Activated CD4-positive, alpha-beta T cell treated with anti-CD3 and anti-CD28 coated beads, Interleukin-2, amount 50 U/mL, for 48 hours (primary cell): Measurements from ENCODE around the gene GPR146.

Experiments used
- DNase-seq, 2 experiments: peaks; one replicate each; pipeline ENCODE4 v3.0.0-alpha.2; 2020

GPR146 gene

GRCh38 chr7:1079546-1079945, 35.2 kb downstream of the GPR146 start:
- DNase-seq, result no peak

- no peak for DNase-seq
Measured at GRCh38 chr7:1080252-1080920, 36.0 kb downstream of the GPR146 start.

- DNase-seq, result no peak
Measured at GRCh38 chr7:1080921-1081255, 36.5 kb downstream of the GPR146 start.

- no peak for DNase-seq
Measured at GRCh38 chr7:1081336-1081735, 37.0 kb downstream of the GPR146 start.

- DNase-seq, result no peak
Measured at GRCh38 chr7:1081931-1082401, 37.6 kb downstream of the GPR146 start.

GRCh38 chr7:1083729-1084657, 39.6 kb downstream of the GPR146 start:
- no peak for DNase-seq

- no peak for DNase-seq
Measured at GRCh38 chr7:1085266-1085665, 40.9 kb downstream of the GPR146 start.

- DNase-seq, result no peak
Measured at GRCh38 chr7:1085910-1086421, 41.6 kb downstream of the GPR146 start.

- DNase-seq, result peak; percentile 81
Measured at GRCh38 chr7:1086588-1087464, 42.5 kb downstream of the GPR146 start.

- DNase-seq, result no peak
Measured at GRCh38 chr7:1087465-1087814, 43.1 kb downstream of the GPR146 start.

- no peak for DNase-seq
Measured at GRCh38 chr7:1087952-1088920, 43.9 kb downstream of the GPR146 start, which contains the start of gene GPER1. Gene GPER1, plus strand, starts transcription at chr7:1088113. Its CDS starts 3,616 bp downstream, at chr7:1091729.

GRCh38 chr7:1090236-1090635, 45.9 kb downstream of the GPR146 start:
- no peak for DNase-seq

GRCh38 chr7:1090686-1091643, 46.6 kb downstream of the GPR146 start:
- DNase-seq, result no peak

GRCh38 chr7:1091644-1092027, 47.3 kb downstream of the GPR146 start:
- DNase-seq, result no peak

- no peak for DNase-seq
Measured at GRCh38 chr7:1092161-1092632, 47.9 kb downstream of the GPR146 start.

GRCh38 chr7:1092806-1093501, 48.6 kb downstream of the GPR146 start:
- no peak for DNase-seq

- no peak for DNase-seq
Measured at GRCh38 chr7:1093502-1093843, 49.1 kb downstream of the GPR146 start.

- no peak for DNase-seq
Measured at GRCh38 chr7:1093916-1094508, 49.7 kb downstream of the GPR146 start.

- no peak for DNase-seq
Measured at GRCh38 chr7:1094870-1095269, 50.5 kb downstream of the GPR146 start.
